ENCODE data around the gene MSI2.

The MSI2 gene

DNA sequence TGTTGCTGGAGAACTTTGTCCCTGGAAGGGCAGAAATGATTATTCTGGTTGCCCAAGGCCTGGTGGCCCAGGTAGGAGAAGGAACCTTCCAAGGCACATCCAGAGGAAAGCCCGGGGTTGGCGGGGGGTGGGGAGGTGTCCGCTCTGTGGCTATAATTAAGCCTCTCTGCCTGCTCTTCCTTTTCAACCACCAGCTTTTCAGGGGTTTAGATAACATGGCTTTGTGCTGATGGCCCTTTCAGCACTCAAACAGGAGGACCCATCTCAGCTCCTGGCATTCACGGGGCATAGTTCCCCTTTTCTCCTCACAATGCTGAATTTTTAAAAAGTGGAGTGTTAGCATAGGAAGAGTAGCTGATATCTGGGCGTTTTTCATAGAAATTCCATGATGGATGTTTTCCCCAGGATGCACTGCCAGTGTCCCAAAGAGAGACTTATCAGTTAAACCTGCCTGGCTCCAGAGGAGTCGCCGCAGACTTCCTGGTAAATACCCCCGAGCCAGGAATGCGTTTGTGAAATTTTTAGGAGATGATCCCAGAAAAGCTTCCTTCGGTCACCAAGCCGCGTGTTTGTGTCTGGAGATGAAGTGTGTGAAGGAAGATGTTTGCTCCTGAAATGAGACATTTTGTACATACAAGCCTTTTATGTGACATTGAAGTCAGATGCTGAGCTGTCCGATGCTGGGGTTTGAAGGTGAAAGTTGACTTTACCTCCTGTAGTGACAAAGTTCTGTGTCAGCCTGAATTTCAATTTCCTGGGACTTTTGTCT is 188.5 kb downstream of the MSI2 start:
- peak; percentile 63 to 67 for DNase-seq
- H3K4me1 ChIP-seq (ENCODE audit: control insufficient read depth in 1 of 2, insufficient read depth in 2 of 2, low read length in 2 of 2), result peaks cover 47 to 52% of the 10 kb centered on the region in 2 experiments
- H3K27ac ChIP-seq (ENCODE audit: low read depth, low read length), result peak overlapping the region; percentile 94
- H3K23ac ChIP-seq (ENCODE audit: low read length), result no peak overlapping the region
- peak overlapping the region; percentile 97 for H4K91ac ChIP-seq (ENCODE audit: low read depth, low read length)
- H3K79me2 ChIP-seq (ENCODE audit: control insufficient read depth, insufficient read depth, low read length, poor library complexity), result peaks cover 15% of the 10 kb centered on the region
- H3K4me2 ChIP-seq (ENCODE audit: low read length), result no peak overlapping the region
- no peaks in the 10 kb centered on the region for H3K9me3 ChIP-seq (ENCODE audit: insufficient read depth, low read depth, low read length)
- no peak overlapping the region for H3K4me3 ChIP-seq (ENCODE audit: low read depth, low read length)
- peak overlapping the region; percentile 51 for H2AK5ac ChIP-seq (ENCODE audit: low read length)
- peak overlapping the region; percentile 86 for H2BK120ac ChIP-seq (ENCODE audit: insufficient read depth, low read length, poor library complexity)
- peaks cover 49% of the 10 kb centered on the region for H3K79me1 ChIP-seq (ENCODE audit: low read length)
- H3K4ac ChIP-seq (ENCODE audit: low read depth, low read length), result peak overlapping the region; percentile 46
- H2AFZ ChIP-seq (ENCODE audit: insufficient read depth, low read length, poor library complexity), result no peak overlapping the region
- H3K18ac ChIP-seq (ENCODE audit: low read length), result peak overlapping the region; percentile 58
- no CpG with 5 or more reads among the region's 13 CpGs for WGBS (ENCODE audit: extremely low coverage, insufficient coverage, insufficient read length)
- peak overlapping the region; percentile 45 for H4K12ac ChIP-seq (ENCODE audit: low read depth, low read length)
- H3K14ac ChIP-seq (ENCODE audit: low read length), result peak overlapping the region; percentile 63
- no peaks in the 10 kb centered on the region for H3K27me3 ChIP-seq (ENCODE audit: insufficient read depth, low read length)
- no peaks in the 10 kb centered on the region for H3K36me3 ChIP-seq (ENCODE audit: control insufficient read depth in 1 of 2, insufficient read depth in 2 of 2, low read length in 2 of 2)
- H3K9ac ChIP-seq (ENCODE audit: low read length), result no peak overlapping the region
- H2BK12ac ChIP-seq (ENCODE audit: low read length), result peak overlapping the region; percentile 93
- peak overlapping the region; percentile 93 for H2BK5ac ChIP-seq (ENCODE audit: low read depth, low read length, poor library complexity)
- H4K8ac ChIP-seq (ENCODE audit: low read depth, low read length), result peak overlapping the region; percentile 25

DNA sequence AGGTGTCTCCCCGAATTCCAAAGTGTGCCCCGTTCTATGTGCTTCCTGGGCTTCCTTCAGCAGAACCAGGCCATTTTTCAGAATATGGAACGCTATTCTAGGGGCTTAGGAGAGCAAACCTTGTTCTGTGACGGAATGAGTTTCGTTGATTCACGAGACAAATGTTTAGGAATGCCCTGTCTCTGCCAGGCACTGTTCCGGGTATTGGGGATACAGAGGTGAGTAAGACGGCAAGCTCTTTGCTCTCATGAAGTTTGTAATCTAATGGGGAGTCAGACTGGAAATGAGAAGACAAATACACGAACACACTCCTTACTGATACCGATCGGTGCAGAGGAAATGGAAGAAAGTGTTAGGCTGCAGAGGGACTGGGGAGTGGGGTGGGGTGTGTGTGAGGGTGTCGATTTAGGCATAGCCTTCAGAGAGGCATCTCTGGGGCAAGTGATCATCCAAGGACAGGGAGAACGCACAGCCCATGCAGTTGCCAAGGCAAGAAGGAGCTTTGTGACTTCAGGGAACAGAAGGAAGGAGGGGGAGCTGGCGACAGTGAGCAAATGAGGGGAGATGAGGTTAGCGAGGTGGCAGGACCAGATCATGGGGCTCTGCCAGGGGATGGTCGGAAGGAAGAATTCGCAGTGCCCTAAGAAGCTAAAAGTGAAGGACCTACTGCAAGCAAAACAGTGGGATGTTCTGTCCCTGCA is 189.6 kb downstream of the MSI2 start:
- Histone ChIP-seq H2AFZ (ENCODE audit: insufficient read depth, low read length, poor library complexity) (peak overlapping the region; percentile 5), H2BK12ac (ENCODE audit: low read length) (peak overlapping the region; percentile 94), H2BK5ac (ENCODE audit: low read depth, low read length, poor library complexity) (peak overlapping the region; percentile 78), H3K23ac (ENCODE audit: low read length) (no peak overlapping the region), H3K9ac (ENCODE audit: low read length) (no peak overlapping the region), H3K36me3 (ENCODE audit: control insufficient read depth in 1 of 2, insufficient read depth in 2 of 2, low read length in 2 of 2) (no peaks in the 10 kb centered on the region), H3K4me1 (ENCODE audit: control insufficient read depth in 1 of 2, insufficient read depth in 2 of 2, low read length in 2 of 2) (peaks cover 38 to 44% of the 10 kb centered on the region in 2 experiments), H3K27me3 (ENCODE audit: insufficient read depth, low read length) (no peaks in the 10 kb centered on the region), H3K9me3 (ENCODE audit: insufficient read depth, low read depth, low read length) (no peaks in the 10 kb centered on the region), H4K91ac (ENCODE audit: low read depth, low read length) (peak overlapping the region; percentile 96), H3K4me3 (ENCODE audit: low read depth, low read length) (no peak overlapping the region), H2BK120ac (ENCODE audit: insufficient read depth, low read length, poor library complexity) (peak overlapping the region; percentile 94), H3K14ac (ENCODE audit: low read length) (peak overlapping the region; percentile 78), H3K4ac (ENCODE audit: low read depth, low read length) (peak overlapping the region; percentile 71), H4K12ac (ENCODE audit: low read depth, low read length) (no peak overlapping the region), H3K27ac (ENCODE audit: low read depth, low read length) (peak overlapping the region; percentile 40), H3K4me2 (ENCODE audit: low read length) (no peak overlapping the region), H3K79me2 (ENCODE audit: control insufficient read depth, insufficient read depth, low read length, poor library complexity) (peaks cover 14% of the 10 kb centered on the region), H3K79me1 (ENCODE audit: low read length) (peaks cover 40% of the 10 kb centered on the region), H3K18ac (ENCODE audit: low read length) (peak overlapping the region; percentile 86), H2AK5ac (ENCODE audit: low read length) (peak overlapping the region; percentile 67), H4K8ac (ENCODE audit: low read depth, low read length) (peak overlapping the region; percentile 63)
- no CpG with 5 or more reads among the region's 17 CpGs for WGBS (ENCODE audit: extremely low coverage, insufficient coverage, insufficient read length)
- no peak for DNase-seq

DNA sequence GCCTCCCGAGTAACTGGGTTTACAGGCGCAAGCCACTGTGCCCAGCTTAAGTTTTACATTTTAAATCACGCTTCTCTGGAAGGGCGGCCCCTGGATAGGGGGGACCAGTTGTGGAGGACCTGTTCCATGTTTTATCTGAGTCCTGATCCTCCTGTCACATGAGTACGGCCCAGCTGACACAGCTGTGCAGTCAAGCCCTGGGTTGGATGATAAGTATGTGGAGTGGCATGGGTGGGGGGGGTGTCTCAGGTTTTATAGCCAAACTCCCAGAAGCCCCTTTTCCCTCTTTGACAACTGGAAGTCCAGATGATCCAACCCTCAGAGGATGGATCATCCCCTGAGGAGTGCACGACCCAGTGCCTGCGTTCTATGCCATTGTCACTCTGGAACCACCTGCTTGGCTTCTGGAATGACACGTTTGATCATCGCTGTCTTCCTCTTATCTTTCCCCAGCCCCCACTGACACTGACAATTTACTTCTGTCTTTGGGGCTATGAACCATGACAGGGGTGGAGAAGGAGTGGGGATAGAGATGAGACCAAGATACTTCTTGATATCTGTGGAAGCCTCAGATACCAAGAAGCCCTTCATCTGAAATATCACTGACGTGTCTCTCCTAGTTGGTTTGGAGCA is 191.2 kb downstream of the MSI2 start:
- Histone ChIP-seq H3K27me3 (ENCODE audit: insufficient read depth, low read length) (no peaks in the 10 kb centered on the region), H3K18ac (ENCODE audit: low read length) (peak overlapping the region; percentile 47), H2BK120ac (ENCODE audit: insufficient read depth, low read length, poor library complexity) (no peak overlapping the region), H3K9me3 (ENCODE audit: insufficient read depth, low read depth, low read length) (no peaks in the 10 kb centered on the region), H3K79me1 (ENCODE audit: low read length) (peaks cover 36% of the 10 kb centered on the region), H3K36me3 (ENCODE audit: control insufficient read depth in 1 of 2, insufficient read depth in 2 of 2, low read length in 2 of 2) (peaks cover 2 to 3% of the 10 kb centered on the region in 2 experiments), H2BK12ac (ENCODE audit: low read length) (no peak overlapping the region), H3K4me2 (ENCODE audit: low read length) (no peak overlapping the region), H2BK5ac (ENCODE audit: low read depth, low read length, poor library complexity) (no peak overlapping the region), H3K4me1 (ENCODE audit: control insufficient read depth in 1 of 2, insufficient read depth in 2 of 2, low read length in 2 of 2) (peaks cover 40 to 46% of the 10 kb centered on the region in 2 experiments), H4K91ac (ENCODE audit: low read depth, low read length) (no peak overlapping the region), H4K12ac (ENCODE audit: low read depth, low read length) (no peak overlapping the region), H3K14ac (ENCODE audit: low read length) (no peak overlapping the region), H3K4ac (ENCODE audit: low read depth, low read length) (no peak overlapping the region), H2AK5ac (ENCODE audit: low read length) (no peak overlapping the region), H3K23ac (ENCODE audit: low read length) (no peak overlapping the region), H4K8ac (ENCODE audit: low read depth, low read length) (no peak overlapping the region), H3K27ac (ENCODE audit: low read depth, low read length) (no peak overlapping the region), H3K4me3 (ENCODE audit: low read depth, low read length) (no peak overlapping the region), H2AFZ (ENCODE audit: insufficient read depth, low read length, poor library complexity) (no peak overlapping the region), H3K9ac (ENCODE audit: low read length) (no peak overlapping the region), H3K79me2 (ENCODE audit: control insufficient read depth, insufficient read depth, low read length, poor library complexity) (peaks cover 12% of the 10 kb centered on the region)
- no peak for DNase-seq
- WGBS (ENCODE audit: extremely low coverage, insufficient coverage, insufficient read length), result no CpG with 5 or more reads among the region's 10 CpGs

DNA sequence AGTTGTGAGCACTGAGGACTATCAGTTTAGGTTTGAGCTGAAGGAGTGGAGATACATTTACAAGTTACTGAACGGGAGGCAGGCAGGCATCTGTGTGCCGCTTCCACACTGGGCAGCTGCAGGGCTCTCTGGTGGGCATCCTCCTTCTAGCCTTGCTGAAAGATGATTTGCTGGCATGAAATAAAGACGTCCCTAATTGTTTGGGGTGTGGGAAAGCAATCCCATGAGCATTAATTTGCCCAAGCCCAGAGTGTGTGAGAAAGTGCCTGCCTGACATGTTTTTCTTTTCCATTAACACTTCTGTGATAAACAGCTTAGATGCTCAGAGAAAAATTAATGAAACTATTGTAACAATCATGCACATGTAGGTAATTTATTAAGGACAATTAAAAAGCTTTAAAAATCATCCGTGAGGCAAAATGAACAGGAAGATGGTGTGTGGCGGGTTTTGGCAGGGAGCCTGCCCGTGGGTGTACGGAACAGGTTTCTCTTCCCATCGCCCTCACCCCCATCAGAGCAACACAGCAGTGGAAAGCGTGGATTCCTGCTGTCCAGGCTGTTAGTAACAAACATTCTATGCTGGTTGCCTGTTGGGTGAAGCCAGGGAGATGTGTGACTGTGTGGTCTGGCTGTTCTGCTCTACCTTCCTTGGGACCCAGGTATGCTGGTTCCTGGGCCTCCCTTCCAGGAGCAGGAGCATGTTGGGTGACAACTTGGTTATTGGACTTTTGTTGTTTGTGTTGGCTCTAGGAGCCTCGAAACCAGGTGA is 191.9 kb downstream of the MSI2 start:
- H2BK120ac ChIP-seq (ENCODE audit: insufficient read depth, low read length, poor library complexity), result no peak overlapping the region
- no peak overlapping the region for H3K23ac ChIP-seq (ENCODE audit: low read length)
- H3K9ac ChIP-seq (ENCODE audit: low read length), result no peak overlapping the region
- H4K8ac ChIP-seq (ENCODE audit: low read depth, low read length), result no peak overlapping the region
- no peak overlapping the region for H4K91ac ChIP-seq (ENCODE audit: low read depth, low read length)
- peaks cover 2 to 3% of the 10 kb centered on the region in 2 experiments for H3K36me3 ChIP-seq (ENCODE audit: control insufficient read depth in 1 of 2, insufficient read depth in 2 of 2, low read length in 2 of 2)
- H3K9me3 ChIP-seq (ENCODE audit: insufficient read depth, low read depth, low read length), result no peaks in the 10 kb centered on the region
- no peak overlapping the region for H2BK5ac ChIP-seq (ENCODE audit: low read depth, low read length, poor library complexity)
- peak overlapping the region; percentile 43 for H3K18ac ChIP-seq (ENCODE audit: low read length)
- no peak overlapping the region for H3K4me3 ChIP-seq (ENCODE audit: low read depth, low read length)
- H4K12ac ChIP-seq (ENCODE audit: low read depth, low read length), result no peak overlapping the region
- H3K27me3 ChIP-seq (ENCODE audit: insufficient read depth, low read length), result no peaks in the 10 kb centered on the region
- H3K4me2 ChIP-seq (ENCODE audit: low read length), result no peak overlapping the region
- peaks cover 31% of the 10 kb centered on the region for H3K79me1 ChIP-seq (ENCODE audit: low read length)
- H3K14ac ChIP-seq (ENCODE audit: low read length), result no peak overlapping the region
- peaks cover 34 to 40% of the 10 kb centered on the region in 2 experiments for H3K4me1 ChIP-seq (ENCODE audit: control insufficient read depth in 1 of 2, insufficient read depth in 2 of 2, low read length in 2 of 2)
- WGBS (ENCODE audit: extremely low coverage, insufficient coverage, insufficient read length), result no CpG with 5 or more reads among the region's 10 CpGs
- H3K4ac ChIP-seq (ENCODE audit: low read depth, low read length), result peak overlapping the region; percentile 35
- DNase-seq, result no peak
- H2BK12ac ChIP-seq (ENCODE audit: low read length), result no peak overlapping the region
- no peak overlapping the region for H3K27ac ChIP-seq (ENCODE audit: low read depth, low read length)
- no peak overlapping the region for H2AFZ ChIP-seq (ENCODE audit: insufficient read depth, low read length, poor library complexity)
- no peak overlapping the region for H2AK5ac ChIP-seq (ENCODE audit: low read length)
- H3K79me2 ChIP-seq (ENCODE audit: control insufficient read depth, insufficient read depth, low read length, poor library complexity), result peaks cover 11% of the 10 kb centered on the region
